AG20443 (cell line): ENCODE measurements around the gene FBN1.

Experiments used
- DNase-seq: peaks from one replicate; pipeline ENCODE4 v3.0.0; 2012; ENCODE audit warnings: low spot score, mixed read lengths

The FBN1 gene

DNA sequence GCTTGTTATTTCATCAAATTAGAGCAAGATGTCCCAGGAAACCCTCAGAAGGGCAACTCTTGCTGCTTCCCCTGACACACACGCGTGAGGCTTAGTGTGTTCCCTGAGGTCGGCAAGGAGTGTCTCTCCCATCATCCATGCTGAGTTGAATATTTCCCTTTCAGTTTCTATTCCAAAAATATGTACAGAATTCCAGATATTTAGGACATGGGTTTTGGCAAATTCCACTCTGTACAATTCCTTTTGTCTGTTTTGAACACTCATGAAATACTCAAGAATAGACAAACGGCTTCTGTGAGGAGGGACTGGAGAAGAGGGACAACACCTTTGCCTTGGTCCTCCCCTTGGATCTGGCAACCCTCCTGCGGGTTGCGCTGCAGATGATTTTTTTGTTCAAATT is 176.2 kb downstream of the FBN1 start:
- DNase-seq: no peak

- DNase-seq: no peak
Observed at GRCh38 chr15:48467801-48468200, 177.7 kb downstream of the FBN1 start.

DNA sequence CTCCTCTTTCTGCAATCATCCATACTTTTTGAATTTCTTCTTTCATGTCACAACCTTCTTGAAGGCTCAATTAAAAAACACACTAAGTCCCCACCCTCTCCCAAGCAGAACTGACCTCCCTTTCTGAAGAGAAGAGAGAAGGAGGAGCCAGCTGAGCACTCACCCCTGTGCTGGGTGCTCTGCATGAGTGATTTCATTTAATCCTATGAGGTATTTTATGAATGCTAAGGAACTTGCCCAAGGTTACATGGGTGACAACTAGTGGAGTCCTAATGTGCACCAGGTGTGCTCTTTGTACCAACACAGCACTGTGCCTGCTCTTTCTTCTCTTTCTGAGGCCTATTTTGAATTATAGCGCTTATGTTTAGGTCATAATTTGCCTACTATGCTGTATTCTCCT is 178.7 kb downstream of the FBN1 start:
- no peak for DNase-seq

- no peak for DNase-seq
Observed at GRCh38 chr15:48466079-48466478, 179.4 kb downstream of the FBN1 start.

- DNase-seq: no peak
Observed at GRCh38 chr15:48465410-48465809, 180.1 kb downstream of the FBN1 start.

- DNase-seq: no peak
Observed at GRCh38 chr15:48463366-48463880, 182.1 kb downstream of the FBN1 start.

DNA sequence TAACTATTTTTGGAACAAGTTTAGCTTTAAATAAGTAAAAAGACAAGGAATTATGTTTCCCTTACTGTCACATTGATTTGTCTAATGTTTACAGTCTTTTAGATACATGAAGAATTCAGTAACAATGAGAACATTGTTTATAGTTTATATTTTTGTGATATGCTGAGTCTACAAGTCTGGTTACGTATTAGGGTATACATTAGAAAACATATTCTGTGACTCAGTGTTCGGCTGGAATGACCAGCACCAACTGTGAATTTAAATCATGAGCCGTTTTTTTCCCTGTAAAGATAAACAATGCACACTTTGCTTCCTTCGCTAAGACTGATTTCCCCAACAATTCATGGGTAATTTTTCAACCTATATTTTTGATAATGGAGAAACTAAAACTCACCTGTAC is 182.8 kb downstream of the FBN1 start:
- no peak for DNase-seq

- DNase-seq: peak; percentile 55
Observed at GRCh38 chr15:48459571-48460442, 185.7 kb downstream of the FBN1 start.

DNA sequence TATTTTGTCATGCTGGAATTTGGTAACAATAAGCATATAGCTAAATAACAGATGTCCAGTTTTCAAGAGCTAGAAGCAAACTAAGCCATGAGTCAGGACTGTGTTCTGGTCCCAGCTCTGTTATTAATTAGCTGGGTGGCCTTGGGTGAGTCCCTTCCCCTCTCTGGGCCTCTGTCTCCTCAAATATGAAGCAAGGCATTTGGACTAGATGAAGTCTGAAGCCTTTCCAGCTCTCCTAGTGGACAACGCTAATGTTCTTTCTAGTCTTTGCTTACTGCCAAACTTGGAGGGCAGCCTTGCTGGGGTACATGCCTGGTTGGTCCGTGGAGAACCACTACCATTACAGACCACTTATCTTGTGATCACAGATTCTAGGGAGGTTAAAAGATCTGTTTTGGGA is 186.6 kb downstream of the FBN1 start:
- DNase-seq: peak; percentile 18

DNA sequence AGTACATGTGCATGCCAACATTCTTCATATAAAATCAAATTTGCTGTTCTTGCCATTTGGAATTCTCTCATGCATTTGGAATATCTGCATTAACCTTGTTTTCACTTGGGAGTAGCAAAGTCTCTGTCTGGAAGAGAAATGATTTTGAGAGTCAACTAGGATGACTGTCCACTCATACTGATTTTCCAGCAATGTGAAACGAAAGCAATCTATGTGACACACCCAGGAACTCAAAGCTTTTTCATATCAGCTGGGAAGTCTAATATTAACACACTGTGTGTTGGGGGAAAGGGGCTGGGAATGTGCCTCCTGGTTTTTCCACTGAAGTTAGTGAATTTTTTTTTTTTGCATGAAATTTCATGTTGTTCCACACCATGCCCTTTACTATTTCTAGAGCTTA is 189.4 kb downstream of the FBN1 start:
- DNase-seq: no peak

DNA sequence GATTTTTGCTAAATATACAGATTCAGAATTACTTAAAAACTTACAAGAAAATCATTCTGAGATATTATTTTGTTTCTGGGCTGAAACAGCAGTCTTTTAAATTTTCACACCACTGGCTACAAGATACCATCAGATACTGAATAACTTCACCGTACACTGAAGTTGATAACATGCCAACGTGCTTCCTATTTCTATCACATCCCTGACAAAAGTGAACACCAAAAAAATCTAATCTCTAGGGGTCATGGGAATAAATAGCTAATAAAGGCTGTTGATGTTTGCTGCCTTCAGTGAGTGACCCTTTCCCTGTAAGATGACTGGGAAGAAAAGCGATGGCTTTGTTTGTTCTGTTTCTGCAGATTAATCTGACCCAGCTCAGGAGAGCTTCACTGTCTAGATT is 193.8 kb downstream of the FBN1 start:
- DNase-seq: no peak

DNA sequence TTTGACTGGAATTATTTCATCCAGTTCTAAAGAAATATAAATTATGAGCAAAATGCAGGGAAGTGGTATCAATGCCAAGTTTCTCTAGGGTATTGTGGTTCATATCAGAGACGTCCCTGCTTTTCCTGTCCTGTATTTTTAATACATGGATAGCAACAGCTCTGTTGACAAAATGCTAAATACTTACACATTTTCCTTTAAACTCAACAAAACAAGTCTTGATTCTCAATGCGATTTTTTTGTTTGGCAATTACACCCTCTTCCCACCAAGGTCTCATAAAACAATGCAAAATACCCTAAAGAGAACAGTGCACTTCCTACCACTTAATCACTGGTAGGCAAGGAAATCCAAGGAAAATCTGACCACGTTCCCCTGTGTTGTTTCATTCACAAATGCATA is 194.3 kb downstream of the FBN1 start:
- no peak for DNase-seq

- DNase-seq: no peak
Observed at GRCh38 chr15:48449734-48450133, 195.8 kb downstream of the FBN1 start.

DNA sequence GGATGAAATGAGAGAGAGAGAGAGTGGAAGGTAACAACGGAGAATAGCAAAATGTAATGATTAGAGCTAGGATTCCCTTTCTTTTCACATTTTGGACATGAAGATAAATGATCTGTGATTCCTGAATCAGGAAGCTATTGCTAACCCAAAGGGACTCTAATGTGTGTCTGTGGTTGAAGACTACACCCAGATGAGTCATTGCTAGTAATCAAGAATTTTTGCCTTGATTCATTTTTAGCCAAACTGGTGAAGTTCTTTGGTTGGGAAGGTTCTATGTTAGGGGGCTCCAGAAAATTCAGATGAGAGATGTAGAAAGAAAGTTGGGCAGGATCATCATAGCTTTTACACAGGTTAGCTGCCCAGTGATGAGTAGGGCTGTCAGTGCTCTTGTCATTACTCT is 197.9 kb downstream of the FBN1 start:
- DNase-seq: peak; percentile 71

DNA sequence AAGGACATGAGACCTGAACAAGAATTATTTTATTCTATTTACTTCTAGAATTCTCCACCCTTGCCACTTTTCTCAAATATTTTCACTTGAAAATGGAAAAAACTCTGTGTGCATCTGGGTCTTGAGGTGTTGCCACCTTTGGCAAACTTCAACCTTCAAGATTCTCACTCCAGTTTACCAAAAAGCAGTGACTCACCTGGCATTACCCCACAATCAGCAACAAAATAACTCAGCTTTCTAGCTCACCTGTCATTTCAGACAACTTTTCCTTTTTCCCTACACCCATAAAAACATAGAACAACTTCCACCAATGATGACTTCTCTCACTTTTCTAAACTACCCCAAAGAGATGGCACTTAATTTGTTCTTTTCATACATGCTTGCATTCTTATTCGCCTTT is 198.5 kb downstream of the FBN1 start:
- DNase-seq: no peak

- no peak for DNase-seq
Observed at GRCh38 chr15:48442011-48442410, 203.5 kb downstream of the FBN1 start.

DNA sequence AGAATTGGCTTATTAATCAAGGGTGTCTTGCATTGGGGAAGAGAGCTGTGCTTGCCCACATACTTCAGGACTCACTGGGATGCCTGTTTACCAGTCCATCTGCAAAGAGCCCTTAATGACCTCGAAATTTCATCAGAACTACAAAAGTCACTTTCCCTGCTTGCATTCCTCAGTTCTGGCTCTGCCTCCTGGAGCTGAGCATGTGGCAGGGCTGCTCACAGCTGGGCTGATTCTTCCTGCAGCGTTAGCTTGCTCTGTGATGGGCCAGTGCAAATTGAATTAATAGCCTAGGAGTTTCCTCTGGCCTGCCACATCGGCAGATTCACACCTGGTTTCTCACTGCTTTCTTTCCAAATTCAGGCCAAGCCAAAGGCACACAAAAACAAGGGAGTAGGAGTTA is 205.4 kb downstream of the FBN1 start:
- DNase-seq: peak; percentile 85

DNA sequence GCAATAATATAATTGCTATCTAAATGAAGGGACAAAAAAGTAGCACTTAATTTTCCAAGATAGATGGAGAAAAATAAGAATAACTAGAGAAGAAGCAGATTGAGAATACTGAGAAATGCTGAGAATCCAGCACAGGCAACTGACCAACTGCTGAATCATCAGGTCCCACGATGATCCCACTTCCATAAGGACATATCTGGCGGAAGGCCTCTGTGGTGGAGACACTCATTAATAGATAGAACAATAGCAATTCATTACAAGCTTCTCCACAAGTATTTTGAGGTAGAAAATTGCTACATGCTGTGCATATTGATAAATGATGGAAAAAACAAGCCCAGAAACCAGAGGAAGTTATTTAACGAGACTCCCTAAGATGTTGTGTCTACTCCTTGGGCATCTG is 208.3 kb downstream of the FBN1 start:
- DNase-seq: peak; percentile 55

- no peak for DNase-seq
Observed at GRCh38 chr15:48435321-48435720, 210.2 kb downstream of the FBN1 start.

- DNase-seq: peak; percentile 33
Observed at GRCh38 chr15:48433226-48433886, 212.2 kb downstream of the FBN1 start.

- no peak for DNase-seq
Observed at GRCh38 chr15:48432688-48433087, 212.8 kb downstream of the FBN1 start.

- peak; percentile 84 for DNase-seq
Observed at GRCh38 chr15:48427960-48428547, 217.5 kb downstream of the FBN1 start.

- DNase-seq: no peak
Observed at GRCh38 chr15:48427479-48427878, 218.0 kb downstream of the FBN1 start.
